DLD1 (cell line): ENCODE measurements around the gene AGBL4.

Experiments used
- in situ Hi-C: cut with HindIII; loops from 2 replicates; pipeline ENCODE4 v1.10.0; 2017; ENCODE audit warnings: low sequenced_read_pairs

The AGBL4 gene

DNA sequence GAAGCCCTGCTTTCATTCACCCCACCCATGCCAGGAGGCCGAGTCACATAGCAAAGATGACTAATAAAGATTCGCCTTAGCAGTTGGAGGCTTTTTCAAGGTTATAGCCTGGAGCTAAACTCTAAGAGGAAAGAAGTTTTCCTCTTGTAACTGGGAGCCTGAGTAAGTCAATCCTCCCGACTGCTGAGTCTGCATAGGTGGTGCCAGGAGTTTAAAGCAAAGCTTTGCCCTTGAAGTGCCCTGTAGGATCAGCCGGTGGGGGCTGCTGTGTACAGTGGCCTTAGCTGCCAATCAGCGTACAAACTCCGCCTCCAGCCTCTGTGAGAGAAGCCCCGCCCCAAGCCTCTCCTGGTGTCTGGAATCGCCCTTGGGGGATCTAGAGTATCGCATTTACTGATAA is 1404.2 kb downstream of the AGBL4 start:
- in situ Hi-C loops: no loop called here

DNA sequence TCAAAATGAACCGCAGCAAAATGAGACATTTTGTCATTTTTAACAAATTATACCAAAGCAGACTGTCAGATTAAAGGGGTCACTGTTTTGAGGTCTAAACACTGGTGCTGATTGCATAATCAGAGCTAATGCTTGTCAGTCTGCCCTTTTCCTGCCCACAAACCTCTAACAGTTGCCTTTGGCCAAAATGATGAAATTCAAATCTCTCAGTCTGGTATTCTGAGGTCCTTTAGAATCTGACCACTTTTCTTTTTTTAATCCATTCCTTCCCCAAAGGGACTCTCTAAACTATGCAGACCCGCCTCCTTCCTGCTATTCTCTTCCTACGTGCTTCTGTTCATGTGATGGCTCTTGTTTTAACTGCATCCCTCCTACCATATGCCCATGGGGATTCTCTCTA is 1406.5 kb downstream of the AGBL4 start:
- in situ Hi-C loops: no loop called here

DNA sequence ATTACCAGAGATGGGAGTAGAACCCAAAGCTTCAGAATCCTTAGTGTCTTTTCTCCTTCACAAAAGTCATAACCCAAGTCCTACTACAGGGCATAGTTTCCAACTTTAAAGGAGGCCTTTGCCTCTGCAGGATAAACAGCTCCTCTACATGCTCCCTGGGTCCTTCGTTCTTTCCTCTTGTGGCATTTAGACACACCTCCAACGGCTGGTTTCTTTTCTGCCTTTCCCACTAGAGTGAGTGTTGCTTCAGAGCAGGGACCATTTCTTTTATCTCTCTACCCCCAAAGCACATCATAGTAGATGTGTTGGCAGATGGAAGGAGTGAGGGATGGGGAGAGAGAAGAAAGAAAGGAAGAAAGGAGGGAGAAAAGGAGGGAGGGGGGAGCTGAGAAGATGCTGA is 1407.0 kb downstream of the AGBL4 start:
- in situ Hi-C loops: no loop called here

DNA sequence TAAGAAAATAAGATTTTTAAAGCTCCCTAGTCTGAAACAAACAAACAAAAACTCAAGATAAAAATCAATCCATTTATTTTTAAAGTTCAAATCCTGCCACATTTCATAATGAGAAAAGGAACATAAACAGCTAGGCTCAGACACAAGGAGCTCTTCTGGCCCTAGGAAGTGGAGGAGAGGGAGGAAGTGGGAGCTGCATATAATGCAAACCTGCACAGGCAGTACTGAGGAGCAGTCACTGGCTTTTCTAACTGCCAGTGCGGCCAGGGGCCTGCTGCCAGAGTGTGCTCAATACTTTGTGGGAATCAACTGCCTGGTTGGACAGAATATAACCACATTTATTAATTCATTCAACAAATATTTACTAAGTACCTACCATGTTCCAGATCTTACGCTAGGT is 1411.9 kb downstream of the AGBL4 start:
- in situ Hi-C loops: no loop called here

DNA sequence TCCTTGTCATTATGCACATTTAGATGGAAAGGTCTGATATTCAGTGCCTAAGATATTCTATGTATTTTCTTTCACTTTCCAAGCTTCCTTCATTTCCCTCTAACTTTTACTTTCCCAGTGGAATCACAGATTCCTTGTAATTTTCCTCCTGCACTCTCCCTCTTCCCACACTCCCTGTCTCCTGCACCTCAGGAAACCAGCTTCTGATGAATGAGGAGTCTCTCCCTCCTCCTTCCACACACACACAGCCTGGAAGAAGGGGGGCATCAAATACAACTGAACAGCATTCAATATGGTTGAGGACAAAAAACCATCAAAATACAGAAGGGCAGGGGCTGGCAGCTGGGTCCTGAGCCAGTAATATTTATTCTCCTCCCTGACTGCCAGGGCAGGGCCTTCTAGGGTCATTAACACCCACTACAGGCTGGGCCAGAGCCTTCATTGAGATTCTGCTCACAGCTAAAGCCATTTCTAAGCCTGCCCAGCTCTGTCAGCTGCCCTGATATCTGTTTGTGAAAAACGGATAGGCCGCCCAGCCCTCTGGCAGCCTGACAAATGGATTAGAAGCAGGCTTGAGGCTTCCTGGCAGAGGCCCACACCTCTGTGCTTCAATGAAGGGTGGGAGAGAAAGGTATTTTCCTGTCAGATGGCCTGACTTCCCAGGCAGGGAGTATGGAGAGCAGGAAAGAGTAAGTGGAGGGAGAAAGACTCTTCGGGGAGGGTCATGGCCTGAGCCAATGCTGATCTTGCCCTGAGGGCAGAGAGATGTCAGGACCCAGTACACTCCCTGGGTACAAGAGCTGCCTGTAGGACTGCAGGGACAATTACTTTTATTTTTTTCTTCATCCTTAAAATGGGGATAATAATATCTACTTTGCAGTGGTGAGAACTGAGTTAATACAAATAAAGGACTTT is 1412.9 kb downstream of the AGBL4 start:
- in situ Hi-C loops: no loop called here

DNA sequence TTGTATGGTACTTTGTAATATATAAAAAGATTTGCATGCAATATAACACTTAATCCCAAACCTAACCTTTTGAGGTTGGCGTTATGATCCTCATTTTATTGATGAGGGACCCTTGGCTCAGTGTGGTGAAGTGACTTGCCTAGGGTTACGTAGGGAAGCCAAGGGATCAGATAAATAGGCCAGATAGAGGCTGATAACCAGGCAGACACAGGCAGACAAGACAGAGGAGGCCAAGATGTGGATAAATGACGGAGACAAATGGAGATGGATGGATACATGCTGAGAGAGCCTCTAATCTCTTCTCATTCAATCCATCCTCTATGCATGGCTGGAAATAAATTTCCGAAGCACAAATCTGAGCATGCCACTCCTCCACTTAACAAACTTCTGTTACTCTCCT is 1414.9 kb downstream of the AGBL4 start:
- in situ Hi-C loops: no loop called here

DNA sequence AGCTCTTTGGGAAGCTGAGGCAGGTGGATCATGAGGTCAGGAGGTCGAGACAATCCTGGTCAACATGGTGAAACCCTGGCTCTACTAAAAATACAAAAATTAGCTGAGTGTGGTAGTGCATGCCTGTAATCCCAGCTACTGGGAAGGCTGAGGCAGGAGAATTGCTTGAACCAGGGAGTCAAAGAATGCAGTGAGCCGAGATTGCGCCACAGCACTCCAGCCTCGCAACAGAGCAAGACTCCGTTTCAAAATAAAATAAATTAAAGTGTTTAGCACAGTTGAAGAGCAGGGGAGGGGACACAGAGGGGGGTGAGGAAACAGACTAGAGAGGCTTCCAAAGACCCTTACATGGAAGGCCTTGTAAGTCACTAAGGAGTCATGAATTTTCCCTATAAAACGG is 1420.5 kb downstream of the AGBL4 start:
- in situ Hi-C loops: no loop called here

DNA sequence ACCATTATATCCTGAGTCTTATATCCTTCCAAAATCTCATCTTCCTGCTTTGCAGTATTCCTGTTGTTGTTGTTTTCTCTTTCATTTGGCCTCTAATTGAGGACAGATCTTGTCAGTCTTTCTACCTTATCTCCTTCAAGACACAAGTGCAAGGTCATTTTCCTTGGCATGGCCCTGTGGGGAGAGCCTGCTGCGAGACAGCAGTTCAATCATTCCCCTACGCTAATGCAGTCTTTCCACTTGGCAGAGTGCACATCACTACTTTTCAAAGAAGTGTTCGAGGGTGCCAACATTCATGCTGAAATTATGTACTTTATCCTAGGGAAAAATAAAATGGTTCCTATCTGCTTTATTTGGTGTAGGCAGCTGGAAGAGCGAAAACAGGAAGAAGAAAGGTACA is 1421.4 kb downstream of the AGBL4 start:
- in situ Hi-C loops: no loop called here

DNA sequence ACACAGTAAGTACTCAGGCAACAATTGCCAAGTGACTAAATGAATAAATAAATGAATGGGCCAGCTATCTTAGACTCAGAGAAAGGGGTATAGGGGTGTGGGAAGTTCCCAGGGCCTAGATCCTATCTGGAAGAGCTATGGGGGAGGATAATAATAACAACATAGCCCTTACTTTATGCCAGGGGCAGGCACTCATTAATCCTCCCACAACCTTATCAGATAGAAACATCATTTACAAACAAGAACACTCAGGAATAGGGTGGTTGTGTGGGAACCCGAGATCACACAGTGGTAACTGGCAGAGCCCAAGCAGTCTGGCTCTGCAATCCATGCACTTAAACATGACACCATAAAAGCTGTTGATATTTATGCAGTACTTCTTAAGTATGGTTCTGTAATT is 1423.6 kb downstream of the AGBL4 start:
- in situ Hi-C loops: no loop called here

DNA sequence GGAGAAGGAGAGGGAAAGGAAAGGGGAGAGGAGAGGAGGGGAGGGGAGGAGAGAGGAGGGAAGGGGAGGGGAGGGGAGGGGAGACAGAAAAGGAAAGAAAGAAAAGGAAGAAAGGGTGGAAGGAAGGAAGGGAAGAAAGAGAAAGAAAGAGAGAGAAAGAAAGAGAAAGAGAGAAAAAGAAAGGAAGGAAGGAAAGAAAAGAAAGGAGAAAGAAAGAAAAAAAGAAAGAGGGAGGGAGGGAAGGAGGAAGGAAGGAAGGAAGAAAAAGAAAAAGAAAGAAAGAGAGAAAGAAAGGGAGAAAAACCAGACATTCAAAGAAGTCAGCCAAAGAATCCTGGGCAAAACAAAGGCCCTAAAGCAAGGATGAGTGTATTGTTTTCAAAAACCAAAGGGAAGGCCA is 1426.1 kb downstream of the AGBL4 start:
- in situ Hi-C loops: no loop called here

DNA sequence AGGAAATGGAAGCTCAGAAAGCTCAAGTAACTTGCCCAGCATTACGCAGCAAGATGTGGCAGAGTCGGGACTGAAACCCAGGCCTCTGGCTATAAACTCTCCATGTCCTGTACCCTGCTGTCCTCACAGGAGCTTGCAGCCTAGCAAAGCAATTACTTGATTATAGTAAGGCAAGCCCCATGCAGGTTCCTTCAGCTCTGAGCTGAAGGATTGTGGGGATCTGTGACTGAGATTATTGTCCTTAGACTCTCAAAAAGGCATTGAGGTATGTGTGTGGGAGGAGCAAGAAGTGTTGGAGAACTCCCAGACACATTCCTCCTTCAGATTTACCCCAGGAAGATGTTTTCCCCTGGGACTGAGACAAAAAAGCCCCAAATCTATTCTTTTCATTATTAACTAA is 1427.7 kb downstream of the AGBL4 start:
- in situ Hi-C loops: no loop called here

DNA sequence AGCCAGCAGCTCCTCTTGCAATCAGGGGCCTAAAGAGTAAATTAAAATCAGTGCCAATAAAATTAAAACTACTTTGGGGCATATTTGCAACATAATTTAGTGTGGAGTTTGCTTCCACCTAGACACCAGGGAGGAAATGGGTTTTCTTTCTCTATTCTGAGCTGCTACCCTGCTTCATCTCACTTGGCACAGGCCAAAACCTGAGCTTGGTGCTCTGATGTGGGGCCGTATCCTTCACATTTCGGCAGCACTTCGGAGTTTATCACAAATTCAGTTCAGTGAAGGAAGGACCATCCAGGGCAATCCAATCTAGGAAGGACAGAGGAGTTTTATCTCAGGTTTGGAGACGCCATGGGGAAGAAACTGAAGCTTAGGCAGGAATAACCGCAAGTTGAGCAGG is 1428.1 kb downstream of the AGBL4 start:
- in situ Hi-C loops: no loop called here

DNA sequence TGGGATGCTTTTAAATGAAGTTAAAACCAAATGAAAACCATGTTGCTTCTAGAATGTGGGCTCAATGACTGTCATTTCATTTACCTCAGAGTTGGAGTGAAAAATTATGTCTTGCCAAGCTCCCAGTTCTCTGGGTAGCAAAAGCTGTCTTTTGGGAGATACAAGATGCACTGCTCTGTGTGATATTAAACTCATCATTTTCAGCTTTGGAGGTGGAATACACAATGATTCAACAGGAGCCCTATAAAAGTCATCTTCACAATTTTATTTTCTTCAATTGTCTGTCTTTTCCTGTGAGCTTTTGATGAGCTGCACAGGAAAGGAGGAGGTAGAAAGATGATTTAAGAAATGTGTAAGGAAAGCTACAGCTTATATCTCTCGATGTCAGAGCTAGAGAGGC is 1431.4 kb downstream of the AGBL4 start:
- in situ Hi-C loops: no loop called here

DNA sequence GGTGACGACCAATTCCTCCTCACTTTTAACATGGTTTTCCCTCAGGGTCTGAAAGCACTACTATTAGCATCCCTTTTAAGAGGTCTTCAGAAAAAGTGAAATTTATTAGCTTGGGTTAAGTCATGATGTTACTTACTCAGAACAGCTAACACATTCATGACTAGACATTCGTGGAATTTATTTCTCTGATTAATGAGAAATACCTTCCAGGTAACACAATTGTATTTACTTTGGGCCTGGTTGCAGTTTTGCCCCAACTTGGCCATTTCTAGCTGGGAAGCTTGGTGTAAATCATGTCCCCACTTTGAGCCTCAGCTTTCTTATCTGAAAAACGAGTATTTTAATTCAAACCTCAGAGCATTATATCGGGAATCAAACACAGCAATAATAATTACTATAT is 1432.6 kb downstream of the AGBL4 start:
- in situ Hi-C loops: no loop called here

DNA sequence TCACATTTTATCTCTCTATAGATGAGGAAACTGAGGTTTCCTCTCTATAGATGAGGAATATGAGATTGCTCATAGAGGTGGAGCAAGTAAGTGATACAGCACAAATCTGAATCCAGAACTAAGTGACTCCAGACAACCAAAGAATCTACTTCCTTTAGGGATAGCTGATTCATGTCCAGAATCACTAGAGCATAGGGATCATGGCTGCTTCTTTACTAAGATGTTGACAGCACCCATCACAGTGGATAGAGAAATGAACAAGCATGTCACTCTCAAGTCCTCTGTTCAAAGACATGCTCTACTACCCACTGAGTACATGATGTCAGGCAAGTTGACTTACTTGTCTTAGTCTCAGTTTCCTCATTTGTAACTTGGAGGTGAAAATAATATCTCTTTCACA is 1435.7 kb downstream of the AGBL4 start:
- in situ Hi-C loops: no loop called here

DNA sequence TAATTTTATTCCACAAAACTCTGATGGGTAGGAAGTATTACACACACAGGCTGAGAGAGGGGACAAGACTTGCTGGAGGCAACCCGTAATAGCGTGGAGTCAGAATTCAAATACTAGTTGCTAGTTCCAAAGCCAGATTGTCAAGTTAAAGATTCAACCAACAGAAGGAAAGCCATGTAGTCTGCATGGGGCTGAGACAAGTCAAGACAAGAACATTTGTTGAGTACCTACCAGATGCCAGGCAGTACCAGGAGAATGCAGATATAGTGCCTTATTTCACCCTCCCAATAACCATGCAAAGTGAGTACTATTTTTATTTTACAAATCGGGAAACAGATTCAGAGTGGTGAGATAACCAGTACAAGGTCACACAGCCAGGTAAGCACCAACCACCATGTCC is 1441.3 kb downstream of the AGBL4 start:
- in situ Hi-C loops: no loop called here

DNA sequence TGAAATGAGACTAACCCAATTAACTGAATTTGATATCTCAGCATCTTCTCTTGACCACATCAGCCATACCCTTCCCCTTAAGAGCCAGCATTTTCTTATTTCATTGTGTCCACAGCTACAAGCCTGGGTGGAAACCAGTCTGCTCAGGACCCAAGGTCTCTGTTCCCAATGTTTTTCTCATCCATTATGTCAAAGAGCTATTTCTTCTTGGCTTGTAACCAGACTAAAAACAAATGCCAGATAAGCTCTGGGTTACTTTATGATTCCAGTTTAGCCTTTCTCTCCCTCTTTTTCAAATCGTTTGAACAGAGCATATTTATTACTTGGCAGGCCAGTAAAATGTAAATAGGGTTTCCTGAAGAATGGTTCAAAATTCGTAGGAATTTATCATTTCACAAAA is 1442.5 kb downstream of the AGBL4 start:
- in situ Hi-C loops: no loop called here

DNA sequence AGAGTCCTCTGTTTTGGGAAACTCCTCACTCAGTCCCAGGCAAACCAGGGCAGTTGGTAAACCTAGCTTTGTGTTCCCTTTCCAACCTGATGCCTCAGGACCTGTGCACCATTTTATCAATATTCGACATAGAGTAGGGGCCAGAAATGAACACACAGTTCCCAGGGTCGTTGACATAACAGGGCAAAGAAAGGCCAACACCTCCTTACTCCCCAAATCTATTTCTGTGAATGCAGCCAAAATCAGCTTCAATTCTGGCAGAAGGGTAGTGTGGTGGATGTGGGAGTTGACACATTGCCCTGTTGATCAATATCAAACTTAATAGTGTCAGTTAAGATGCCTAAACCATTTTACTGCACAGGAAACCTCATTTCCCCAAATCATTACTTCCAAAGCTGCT is 1447.2 kb downstream of the AGBL4 start:
- in situ Hi-C loops: no loop called here

DNA sequence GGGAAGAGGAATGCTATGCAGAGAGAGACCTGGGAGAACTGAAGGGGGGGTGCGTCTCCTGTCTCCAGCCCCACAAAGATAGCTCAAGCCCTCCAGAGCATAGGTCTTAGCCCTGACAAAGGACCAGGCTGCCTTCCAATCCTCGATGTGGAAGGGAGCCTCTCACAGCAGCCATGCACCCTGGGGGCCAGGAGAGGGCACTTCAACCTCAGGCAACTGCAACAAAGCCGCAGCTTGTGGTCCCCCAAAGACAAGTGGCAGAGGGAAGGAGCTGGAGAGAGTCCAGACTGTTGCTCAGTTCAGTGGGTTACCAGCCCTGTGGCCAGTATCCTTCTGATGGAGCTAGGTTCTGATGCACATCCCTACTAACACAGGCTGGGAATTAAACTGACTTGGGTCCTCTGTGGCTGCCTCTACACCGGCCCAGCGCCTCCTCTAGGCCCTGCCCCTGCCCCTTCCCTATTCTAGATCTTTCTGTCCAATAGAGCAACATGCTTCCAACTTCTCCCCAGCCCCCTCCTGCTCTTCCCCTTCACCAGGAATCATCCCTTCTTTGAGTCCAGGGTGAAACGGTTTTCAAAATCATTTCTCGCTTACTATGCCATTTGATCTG is 1451.0 kb downstream of the AGBL4 start:
- in situ Hi-C loops: no loop called here

DNA sequence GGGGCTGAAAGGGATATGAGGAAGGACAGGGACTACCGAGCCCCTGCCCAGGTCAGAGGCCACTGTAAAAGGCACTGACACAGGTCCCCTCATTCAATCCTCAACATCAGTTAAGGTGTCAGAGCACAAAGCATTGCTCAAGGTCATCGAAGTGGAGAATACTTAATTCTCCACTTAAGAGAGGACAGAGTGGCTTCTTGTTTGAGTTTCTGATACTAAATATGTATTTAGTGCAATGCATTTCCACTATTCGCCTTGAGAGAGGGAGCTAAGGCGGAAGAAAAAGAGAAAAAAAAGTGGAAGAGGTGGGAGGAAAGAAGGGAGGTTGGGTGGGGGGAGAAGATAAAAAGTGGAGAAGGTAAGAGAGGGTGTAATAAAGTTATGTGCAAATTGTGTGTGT is 1451.6 kb downstream of the AGBL4 start:
- in situ Hi-C loops: no loop called here

DNA sequence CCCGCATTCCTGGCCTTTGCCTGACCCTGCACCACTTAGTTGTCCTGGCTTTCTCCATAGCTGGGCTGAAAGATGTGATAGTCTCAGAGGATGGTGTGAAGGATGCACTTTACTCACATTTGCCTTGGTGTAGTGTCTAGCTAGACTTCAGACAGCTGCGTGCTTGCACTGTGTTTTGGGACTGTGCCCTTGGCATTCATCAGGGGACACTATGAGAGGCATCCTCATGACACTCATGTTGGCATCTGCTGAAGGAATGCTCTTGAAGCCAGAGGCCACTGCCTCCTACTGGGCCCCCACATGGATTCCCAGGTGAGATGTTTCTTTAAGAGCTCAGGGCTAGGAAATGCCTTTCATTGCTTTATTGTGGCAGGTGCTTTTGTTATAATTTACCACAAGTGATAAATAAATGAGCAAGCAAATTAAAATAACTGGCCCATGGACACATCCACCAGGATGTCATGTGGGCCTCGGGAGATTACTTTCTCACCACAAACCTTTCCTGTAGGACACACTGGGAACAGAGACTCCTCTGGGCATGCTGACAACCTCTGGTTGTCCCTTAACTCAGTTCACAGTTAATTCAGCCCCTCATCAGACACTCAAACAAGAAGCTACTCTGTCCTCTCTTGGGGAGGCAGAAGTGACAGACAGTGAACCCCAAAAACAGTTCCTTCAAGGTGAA is 1452.3 kb downstream of the AGBL4 start:
- in situ Hi-C loops: no loop called here

DNA sequence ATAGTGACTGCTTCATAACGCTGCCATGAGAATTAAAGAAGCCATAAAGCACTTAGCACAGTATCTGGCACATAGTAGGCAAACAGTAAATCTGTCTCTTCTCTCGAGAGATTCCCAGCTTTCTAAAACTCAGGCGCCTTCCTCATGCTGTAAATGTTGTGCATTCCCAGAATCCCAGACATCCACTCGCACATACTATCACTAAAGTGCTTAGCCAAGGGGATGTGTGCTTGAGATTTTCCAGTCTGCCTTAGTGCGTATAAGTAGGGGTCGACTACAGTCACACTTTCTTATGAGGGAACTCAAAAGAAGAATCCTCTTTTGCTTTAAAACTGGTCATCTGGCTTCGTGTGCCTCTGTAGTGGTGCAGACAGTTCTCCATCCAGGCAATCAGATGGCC is 1453.2 kb downstream of the AGBL4 start:
- in situ Hi-C loops: no loop called here
